GM10248 (cell line): ENCODE data around the gene PPP1R12A.
"Not testable (repeated sequence)": the region's sequence is repeated elsewhere in the genome, so short reads cannot be mapped to it uniquely, and the experiment has no call there.

Experiments
- CTCF ChIA-PET: fragments of 300-600 bp; sonication (Branson Sonifier 250); formaldehyde crosslinking; extraction: SDS; loops from one replicate; lab custom pipeline; 2021; ENCODE audit warnings: antibody characterized with exemption; lab: Yijun Ruan, JAX
- POLR2A ChIA-PET: fragments of 350-650 bp; sonication (Branson Sonifier 250); formaldehyde crosslinking; extraction: SDS; loops from one replicate; lab custom pipeline; 2020; ENCODE audit warnings: antibody characterized with exemption; lab: Yijun Ruan, JAX
- DNase-seq: peaks from one replicate; pipeline ENCODE4 v3.0.0; 2012; ENCODE audit errors: extremely low spot score
- TF ChIP-seq, protein P1 (sequence below): IDR thresholded peaks from 2 replicates; pipeline ENCODE4 v1.5.1; 2012; ENCODE audit warnings: mild to moderate bottlenecking, low read depth; ENCODE audit errors: extremely low read depth, missing control alignments, control extremely low read depth

Gene PPP1R12A

GRCh38 chr12:79955561-79955960, 20.7 kb upstream of the PPP1R12A start:
- DNase-seq = no peak
- TF ChIP-seq, protein P1, sequence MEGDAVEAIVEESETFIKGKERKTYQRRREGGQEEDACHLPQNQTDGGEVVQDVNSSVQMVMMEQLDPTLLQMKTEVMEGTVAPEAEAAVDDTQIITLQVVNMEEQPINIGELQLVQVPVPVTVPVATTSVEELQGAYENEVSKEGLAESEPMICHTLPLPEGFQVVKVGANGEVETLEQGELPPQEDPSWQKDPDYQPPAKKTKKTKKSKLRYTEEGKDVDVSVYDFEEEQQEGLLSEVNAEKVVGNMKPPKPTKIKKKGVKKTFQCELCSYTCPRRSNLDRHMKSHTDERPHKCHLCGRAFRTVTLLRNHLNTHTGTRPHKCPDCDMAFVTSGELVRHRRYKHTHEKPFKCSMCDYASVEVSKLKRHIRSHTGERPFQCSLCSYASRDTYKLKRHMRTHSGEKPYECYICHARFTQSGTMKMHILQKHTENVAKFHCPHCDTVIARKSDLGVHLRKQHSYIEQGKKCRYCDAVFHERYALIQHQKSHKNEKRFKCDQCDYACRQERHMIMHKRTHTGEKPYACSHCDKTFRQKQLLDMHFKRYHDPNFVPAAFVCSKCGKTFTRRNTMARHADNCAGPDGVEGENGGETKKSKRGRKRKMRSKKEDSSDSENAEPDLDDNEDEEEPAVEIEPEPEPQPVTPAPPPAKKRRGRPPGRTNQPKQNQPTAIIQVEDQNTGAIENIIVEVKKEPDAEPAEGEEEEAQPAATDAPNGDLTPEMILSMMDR = no peak
- ChIA-PET CTCF (no interaction called here), POLR2A (no interaction called here)

DNA sequence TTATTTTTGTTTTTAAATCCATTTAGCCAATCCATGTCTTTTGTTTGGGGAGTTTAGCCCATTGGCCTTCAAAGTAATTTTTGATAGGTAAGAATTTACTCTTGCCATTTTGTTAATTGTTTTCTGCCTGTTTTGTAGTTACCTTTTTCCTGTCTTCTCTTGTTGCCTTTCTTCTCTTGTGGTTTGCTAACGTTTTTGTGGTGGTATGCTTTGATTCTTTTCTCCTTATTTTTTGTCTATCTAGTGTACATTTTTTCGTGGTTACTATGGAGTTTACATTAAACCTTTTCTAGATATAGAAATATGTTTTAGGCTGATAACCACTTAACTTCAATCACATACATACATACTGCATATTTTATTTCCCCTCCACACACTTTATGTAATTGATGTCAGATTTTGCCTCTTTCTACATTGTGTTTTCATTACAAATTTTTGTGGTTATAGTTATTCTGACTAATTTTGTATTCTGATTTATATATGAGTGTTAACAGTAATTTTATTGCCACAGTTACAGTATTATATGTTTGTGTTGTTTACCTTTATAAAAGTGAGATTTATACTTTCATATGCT, 19.2 kb upstream of the PPP1R12A start:
- ChIA-PET POLR2A (no interaction called here), CTCF (no interaction called here)
- TF ChIP-seq, protein P1 = no peak
- DNase-seq = no peak

- no peak for DNase-seq
- ChIA-PET CTCF (interaction anchor here (1.0 to 2.3 kb wide), 2 partner anchors 13 to 17 kb away, joined by 4 to 8 read pairs; no protein-coding TSS in a partner anchor), POLR2A (no interaction called here)
- TF ChIP-seq, protein P1 = no peak
These were observed 14.2 kb upstream of the PPP1R12A start for GRCh38 chr12:79949098-79949497.

DNA sequence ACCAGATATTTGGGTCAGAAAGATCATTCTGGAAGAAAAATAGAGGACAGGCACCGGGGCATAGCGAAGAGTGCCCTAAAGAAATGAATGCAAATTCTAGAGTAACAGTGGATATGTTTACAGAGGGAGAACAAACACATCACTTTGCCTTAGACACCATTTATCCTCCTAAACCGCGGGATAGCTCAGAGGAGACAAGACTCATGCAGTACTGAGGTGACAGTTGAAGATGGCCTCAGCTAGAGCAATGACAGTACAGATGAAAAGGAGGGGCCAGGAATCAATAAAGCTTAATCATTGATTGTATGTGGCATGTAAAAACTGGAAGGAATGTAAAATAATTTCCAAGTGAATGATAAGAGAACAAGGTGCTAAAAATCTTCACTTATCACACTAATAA, 10.5 kb upstream of the PPP1R12A start:
- TF ChIP-seq, protein P1 = no peak
- DNase-seq = no peak
- POLR2A ChIA-PET = no interaction called here
- CTCF ChIA-PET = interaction anchor here (1.1 kb wide), 1 partner anchor 10 kb away, joined by 4 read pairs; the partner anchor contains the start of gene PPP1R12A

DNA sequence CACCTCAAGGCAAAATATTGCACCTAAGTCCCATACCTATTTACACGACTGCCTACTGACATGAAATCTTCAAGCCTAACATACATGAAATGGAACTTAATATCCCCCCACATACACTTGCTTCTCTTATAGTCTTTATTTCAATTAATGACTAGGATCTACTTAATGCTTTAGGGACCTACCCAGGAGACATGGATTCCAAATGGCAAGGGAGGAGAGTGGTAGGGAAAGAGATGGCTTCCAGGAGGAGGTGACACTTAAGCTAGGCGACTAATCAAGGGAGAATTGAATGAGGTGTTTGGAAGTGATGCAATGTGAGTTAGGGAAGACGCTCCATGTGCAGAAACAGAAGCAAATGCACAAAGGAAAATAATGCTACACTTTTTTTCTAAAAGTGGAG, 9.7 kb upstream of the PPP1R12A start:
- CTCF ChIA-PET = no interaction called here
- no peak for DNase-seq
- TF ChIP-seq, protein P1 = no peak
- POLR2A ChIA-PET = no interaction called here

DNA sequence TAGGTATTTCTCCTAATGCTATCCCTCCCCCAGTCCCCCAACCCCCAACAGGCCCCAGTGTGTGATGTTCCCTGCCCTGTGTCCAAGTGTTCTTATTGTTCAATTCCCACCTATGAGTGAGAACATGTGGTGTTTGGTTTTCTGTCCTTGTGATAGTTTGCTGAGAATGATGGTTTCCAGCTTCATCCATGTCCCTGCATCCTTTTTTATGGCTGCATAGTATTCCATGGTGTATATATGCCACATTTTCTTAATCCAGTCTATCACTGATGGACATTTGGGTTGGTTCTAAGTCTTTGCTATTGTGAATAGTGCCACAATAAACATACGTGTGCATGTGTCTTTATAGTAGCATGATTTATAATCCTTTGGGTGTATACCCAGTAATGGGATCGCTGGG, 7.9 kb upstream of the PPP1R12A start:
- POLR2A ChIA-PET, CTCF ChIA-PET, DNase-seq: not testable (repeated sequence)

GRCh38 chr12:79939728-79940310, 4.9 kb upstream of the PPP1R12A start:
- DNase-seq = no peak
- ChIA-PET CTCF (no interaction called here), POLR2A (no interaction called here)
- TF ChIP-seq, protein P1 = no peak
